ENCODE measurements around the gene EGFL8. TPM values are rescaled to one million over a fixed set of nuclear protein-coding genes. Genes with fewer than 3 reads are reported as not detected.
"Not testable (repeated sequence)": the region's sequence is repeated elsewhere in the genome, so short reads cannot be mapped to it uniquely, and the experiment has no call there.

Gene EGFL8
- total RNA-seq, 8 experiments from 2014 or later: 5.6 to 23.9 (median 9.9) TPM

DNA sequence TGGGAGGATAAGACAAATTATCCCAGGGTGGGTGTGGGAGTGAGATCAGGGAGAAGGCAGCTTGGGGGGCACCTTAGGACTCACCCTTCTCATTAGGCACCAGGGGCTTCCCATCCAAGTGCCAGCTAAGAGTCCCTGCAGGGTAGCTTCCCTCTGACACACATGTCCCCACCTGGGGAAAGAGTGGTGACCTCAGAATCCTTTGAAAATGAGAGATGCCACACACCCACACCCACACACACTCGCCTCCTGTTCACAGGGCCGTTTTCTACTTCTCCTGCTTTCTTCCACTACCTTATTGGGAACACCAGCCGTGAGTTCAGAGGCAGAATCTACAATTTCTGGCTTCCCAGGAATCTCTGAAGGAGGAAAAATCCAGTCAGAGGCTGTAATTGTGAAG is 18.6 kb downstream of the EGFL8 start:
- ATAC-seq (replicated peaks in 6 of 8): no peak
- Histone ChIP-seq H3K27ac (no peak overlapping the region), H3K4me1 (replicated peaks in 1 of 2) (peaks cover 15 to 31% of the 10 kb centered on the region in 2 donors), H3K4me3 (no peak overlapping the region)
- in situ Hi-C loops (cut with MboI; ENCODE audit: low pct_unique_long_range_greater_than_20kb in 2 of 9, low sequenced_read_pairs in 9 of 9, unreplicated experiment in 9 of 9): loop anchor here in 1 of 9 experiments (25.0 kb wide), 1 partner anchor 646 kb away; the partner anchor contains the start of genes ATP6V1G2, DDX39B, MCCD1 and NFKBIL1
- 80 to 100% (median 82%) methylated on average over 1 to 2 of the region's 3 CpGs; no CpG with 5 or more reads in 7 of the 10 experiments for WGBS, 10 experiments

DNA sequence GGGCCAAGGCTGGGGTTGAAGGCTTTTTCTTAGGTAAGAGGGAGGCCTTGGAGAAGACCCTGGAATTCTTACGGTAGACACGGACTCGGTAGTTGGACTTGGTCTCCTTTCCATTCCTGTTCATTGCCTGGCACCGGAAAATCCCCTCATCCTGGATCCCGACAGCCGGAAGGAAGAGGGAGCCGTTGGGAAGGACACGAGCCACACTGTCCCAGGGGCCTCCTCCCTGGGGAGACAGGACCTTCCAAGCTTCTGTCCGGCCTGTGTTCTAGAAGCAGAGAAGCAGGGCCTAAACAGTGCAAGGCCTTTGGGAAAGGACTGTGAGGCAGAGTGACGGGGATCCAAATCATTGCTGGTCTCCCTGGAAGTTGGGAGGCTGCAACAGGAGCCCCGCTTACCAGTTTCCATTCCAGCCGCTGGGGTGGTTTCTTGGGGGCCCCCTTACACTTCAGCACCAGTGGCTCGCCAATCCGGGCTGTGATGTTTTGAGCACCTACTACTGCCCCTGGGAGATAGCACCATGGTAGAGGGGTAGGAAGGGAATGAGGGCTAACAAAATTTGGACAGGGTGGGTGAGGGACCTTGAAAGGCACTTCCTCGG is 19.2 kb downstream of the EGFL8 start:
- 77 to 100% (median 98%) methylated on average over 1 to 9 of the region's 15 CpGs; no CpG with 5 or more reads in 2 of the 10 experiments for WGBS, 10 experiments
- ATAC-seq (replicated peaks in 6 of 8): no peak
- no peak overlapping the region for H3K4me3 ChIP-seq
- in situ Hi-C loops (cut with MboI; ENCODE audit: low pct_unique_long_range_greater_than_20kb in 2 of 9, low sequenced_read_pairs in 9 of 9, unreplicated experiment in 9 of 9): loop anchor here in 1 of 9 experiments (25.0 kb wide), 1 partner anchor 646 kb away; the partner anchor contains the start of genes ATP6V1G2, DDX39B, MCCD1 and NFKBIL1
- H3K27ac ChIP-seq: peak overlapping the region; percentile 12 to 37
- H3K4me1 ChIP-seq (replicated peaks in 1 of 2): peaks cover 20 to 36% of the 10 kb centered on the region in 2 donors

DNA sequence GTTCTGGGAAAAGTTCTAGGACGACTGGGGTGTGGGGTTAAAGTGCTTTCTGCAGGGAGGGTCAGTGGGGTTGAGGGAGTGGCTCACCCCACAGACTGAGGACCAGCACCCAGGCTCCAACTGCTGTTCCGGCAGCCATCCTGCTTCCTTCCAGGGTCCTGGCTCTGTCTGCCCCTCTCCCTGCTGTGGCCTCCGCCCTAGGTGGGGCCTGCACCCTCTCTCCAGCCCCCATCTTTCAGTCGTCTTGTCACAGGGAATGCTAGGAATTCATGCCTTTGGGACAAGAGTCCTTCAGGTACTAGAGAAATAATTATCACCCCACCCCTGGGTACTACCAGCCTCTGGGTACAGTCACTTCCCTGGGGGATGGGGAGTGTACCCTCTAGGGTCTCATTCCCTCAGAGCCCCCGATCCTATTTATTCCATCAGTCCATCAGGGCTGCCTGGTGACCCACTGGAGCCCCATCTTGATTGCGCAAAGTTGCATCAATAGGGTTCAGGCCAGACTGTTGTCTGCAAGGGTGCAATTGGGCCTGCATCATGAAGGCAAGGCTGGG is 19.8 kb downstream of the EGFL8 start, which contains the start of gene AGER:
TSS of gene AGER (minus strand) at position 170 of the 557 bp plus-strand sequence. CDS start at position 139, 31 bp downstream.
- no peak for ATAC-seq (replicated peaks in 6 of 8)
- Histone ChIP-seq H3K27ac (peak within 1 kb of the TSS; percentile 37 to 66), H3K4me1 (replicated peaks in 1 of 2) (peaks cover 18 to 38% of the 10 kb centered on the region in 2 donors), H3K4me3 (no peak within 1 kb of the TSS)
- WGBS, 10 experiments: 0 to 100% (median 93%) methylated on average over 1 to 2 of the region's 6 CpGs; no CpG with 5 or more reads in 5 of the 10 experiments
- in situ Hi-C loops (cut with MboI; ENCODE audit: low pct_unique_long_range_greater_than_20kb in 2 of 9, low sequenced_read_pairs in 9 of 9, unreplicated experiment in 9 of 9): loop anchor here in 1 of 9 experiments (25.0 kb wide), 1 partner anchor 647 kb away; the partner anchor contains the start of genes ATP6V1G2, DDX39B, MCCD1 and NFKBIL1

DNA sequence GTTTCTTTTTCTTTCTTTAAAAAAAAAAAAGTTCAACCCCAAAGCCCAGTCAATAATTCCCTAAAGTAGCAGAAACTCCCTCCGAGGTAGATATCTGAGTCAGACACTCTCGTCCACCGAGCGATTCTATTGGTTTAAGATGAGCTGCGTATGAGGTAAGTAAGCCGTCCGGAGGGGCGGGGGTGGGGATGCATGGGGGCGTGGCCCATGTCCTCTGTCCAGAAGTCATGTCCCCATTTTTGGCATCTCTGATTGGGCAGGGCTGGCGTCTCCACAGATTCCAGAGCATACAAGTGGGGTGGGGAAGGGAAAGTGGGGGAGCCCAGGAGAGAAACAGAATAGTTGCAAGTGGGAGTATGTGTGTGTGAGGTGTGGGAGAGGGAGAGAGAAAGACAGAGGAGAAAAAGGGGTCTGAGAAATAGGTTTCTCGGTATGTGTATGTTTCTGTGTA is 21.3 kb downstream of the EGFL8 start:
- WGBS, 10 experiments: 0 to 60% (median 1%) methylated on average over 1 to 9 of the region's 11 CpGs; no CpG with 5 or more reads in 6 of the 10 experiments
- Histone ChIP-seq H3K27ac (peak overlapping the region in 1 of 2 donors; percentile 56), H3K4me1 (replicated peaks in 1 of 2) (peaks cover 15 to 33% of the 10 kb centered on the region in 2 donors)
- in situ Hi-C loops (cut with MboI; ENCODE audit: low pct_unique_long_range_greater_than_20kb in 2 of 9, low sequenced_read_pairs in 9 of 9, unreplicated experiment in 9 of 9): loop anchor here in 1 of 9 experiments (25.0 kb wide), 1 partner anchor 648 kb away; the partner anchor contains the start of genes ATP6V1G2, DDX39B, MCCD1 and NFKBIL1
- not testable (repeated sequence) for H3K4me3 ChIP-seq
- peak; percentile 18 to 74 (median 36) for ATAC-seq (replicated peaks in 6 of 8)

DNA sequence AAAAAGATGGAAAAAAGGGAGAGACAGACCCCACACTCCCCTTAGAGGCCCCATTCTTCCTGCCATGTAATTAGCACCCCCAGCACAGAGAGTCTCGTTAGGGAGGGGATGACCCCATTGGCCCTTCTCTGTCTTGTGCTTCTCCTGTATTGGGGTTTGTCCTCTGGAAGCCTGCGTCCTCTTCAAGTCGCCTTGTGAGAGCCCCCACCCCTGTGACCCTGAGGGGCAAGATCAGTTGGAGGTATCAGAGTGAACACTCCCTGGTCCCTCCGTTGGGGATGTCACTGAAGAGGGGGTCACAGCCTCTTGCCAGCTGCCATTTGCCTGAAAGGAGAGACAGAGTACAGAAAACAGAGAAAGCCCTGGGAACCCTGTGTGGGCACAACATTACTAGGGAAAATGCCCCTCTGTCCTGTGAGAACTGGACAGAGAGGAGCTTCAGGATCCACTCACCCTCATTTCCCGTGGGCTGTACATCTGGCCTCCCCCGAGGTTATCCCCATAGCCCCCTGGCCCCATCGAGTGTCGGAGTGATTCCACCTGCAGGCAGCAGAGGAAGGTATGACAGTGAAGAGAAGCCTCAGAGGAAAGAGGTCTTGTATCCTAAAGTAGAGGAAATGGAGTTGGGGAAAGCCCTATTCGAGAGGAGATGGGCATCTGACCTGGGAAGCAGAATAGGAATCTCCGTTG is 21.9 kb downstream of the EGFL8 start:
- whole genome bisulfite sequencing, 10 experiments: 33 to 100% (median 75%) methylated on average over 3 to 6 of the region's 10 CpGs; no CpG with 5 or more reads in 3 of the 10 experiments
- H3K4me3 ChIP-seq; ATAC-seq (replicated peaks in 6 of 8): not testable (repeated sequence)
- in situ Hi-C loops (cut with MboI; ENCODE audit: low pct_unique_long_range_greater_than_20kb in 2 of 9, low sequenced_read_pairs in 9 of 9, unreplicated experiment in 9 of 9): loop anchor here in 1 of 9 experiments (25.0 kb wide), 1 partner anchor 649 kb away; the partner anchor contains the start of genes ATP6V1G2, DDX39B, MCCD1 and NFKBIL1
- peaks cover 21 to 36% of the 10 kb centered on the region in 2 donors for H3K4me1 ChIP-seq (replicated peaks in 1 of 2)
- H3K27ac ChIP-seq: peak overlapping the region in 1 of 2 donors; percentile 56

DNA sequence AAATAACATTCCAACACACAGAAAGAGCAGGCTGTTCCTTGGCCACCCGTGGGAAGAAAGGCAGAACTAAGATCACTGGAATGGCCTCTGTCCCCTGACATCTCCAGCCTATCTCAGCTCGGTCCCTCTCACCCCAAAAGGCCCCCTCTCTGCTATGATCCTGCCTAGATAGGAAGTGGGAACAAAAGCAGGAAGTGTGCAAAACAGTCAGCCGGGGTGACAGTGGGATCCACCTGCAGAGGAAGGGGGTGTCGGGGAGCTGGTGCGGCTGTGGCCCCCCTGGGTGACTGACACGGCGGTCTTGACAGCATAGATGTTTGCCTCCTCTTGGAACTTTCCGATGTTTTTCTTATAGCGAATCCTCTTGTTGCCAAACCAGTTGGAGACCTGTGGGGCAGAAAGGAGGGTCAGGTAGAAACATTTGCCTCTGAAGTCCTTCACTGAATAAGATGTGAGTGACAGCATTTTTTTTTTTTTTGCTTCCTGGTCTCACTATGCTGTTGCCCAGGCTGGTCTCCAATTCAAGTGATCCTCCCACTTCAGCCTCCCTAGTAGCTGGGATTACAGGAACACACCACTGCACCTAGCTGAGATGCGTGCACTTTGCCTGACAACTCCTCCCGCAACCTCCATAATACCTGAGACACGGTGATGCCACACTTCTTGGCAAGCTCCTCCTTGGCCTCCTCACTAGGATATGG is 22.8 kb downstream of the EGFL8 start:
- in situ Hi-C loops (cut with MboI; ENCODE audit: low pct_unique_long_range_greater_than_20kb in 2 of 9, low sequenced_read_pairs in 9 of 9, unreplicated experiment in 9 of 9): loop anchor here in 1 of 9 experiments (25.0 kb wide), 1 partner anchor 650 kb away; the partner anchor contains the start of genes ATP6V1G2, DDX39B, MCCD1 and NFKBIL1
- H3K4me3 ChIP-seq: no peak overlapping the region
- H3K4me1 ChIP-seq (replicated peaks in 1 of 2): peaks cover 21 to 36% of the 10 kb centered on the region in 2 donors
- no peak overlapping the region for H3K27ac ChIP-seq
- 87 to 100% (median 90%) methylated on average over 2 to 5 of the region's 12 CpGs; no CpG with 5 or more reads in 5 of the 10 experiments for WGBS, 10 experiments
- no peak for ATAC-seq (replicated peaks in 6 of 8)

DNA sequence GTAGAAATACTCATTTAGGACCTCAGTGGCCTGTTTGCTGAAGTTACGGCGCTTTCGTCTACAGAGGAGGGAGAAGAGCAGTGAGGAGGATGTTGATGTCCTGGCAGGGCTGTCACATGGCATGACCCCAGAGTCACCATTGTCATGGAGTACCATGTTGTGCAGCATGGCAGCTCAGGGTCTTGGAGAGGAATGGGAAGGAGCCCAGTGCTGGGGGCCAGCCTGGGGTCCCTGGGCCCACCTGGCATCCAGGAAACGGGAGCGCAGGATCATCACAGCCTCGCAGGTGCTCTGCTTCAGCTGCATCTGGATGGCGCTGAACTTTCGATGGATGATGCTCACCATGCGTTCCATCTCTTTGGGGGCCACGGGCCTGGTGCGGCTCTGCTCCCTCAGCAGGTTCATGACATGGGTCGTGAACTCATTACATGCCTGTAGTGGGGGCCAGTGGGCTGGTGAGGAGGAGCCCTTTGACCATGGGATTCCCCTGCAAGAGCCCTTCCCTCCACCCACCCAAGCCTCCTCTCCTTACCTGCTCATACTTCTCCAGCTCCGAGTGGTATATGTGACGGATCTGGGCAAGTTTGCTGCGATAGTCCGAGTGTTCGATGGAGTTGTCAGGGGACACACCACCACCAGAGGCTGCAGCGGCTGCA is 23.5 kb downstream of the EGFL8 start:
- ATAC-seq (replicated peaks in 6 of 8); H3K27ac ChIP-seq: not testable (repeated sequence)
- peak overlapping the region in 4 of 5 donors; percentile 42 to 68 (median 62) for H3K4me3 ChIP-seq
- in situ Hi-C loops (cut with MboI; ENCODE audit: low pct_unique_long_range_greater_than_20kb in 2 of 9, low sequenced_read_pairs in 9 of 9, unreplicated experiment in 9 of 9): loop anchor here in 1 of 9 experiments (25.0 kb wide), 1 partner anchor 651 kb away; the partner anchor contains the start of genes ATP6V1G2, DDX39B, MCCD1 and NFKBIL1
- peaks cover 21 to 36% of the 10 kb centered on the region in 2 donors for H3K4me1 ChIP-seq (replicated peaks in 1 of 2)
- WGBS, 10 experiments: 80 to 100% (median 98%) methylated on average over 2 to 5 of the region's 18 CpGs; no CpG with 5 or more reads in 6 of the 10 experiments

DNA sequence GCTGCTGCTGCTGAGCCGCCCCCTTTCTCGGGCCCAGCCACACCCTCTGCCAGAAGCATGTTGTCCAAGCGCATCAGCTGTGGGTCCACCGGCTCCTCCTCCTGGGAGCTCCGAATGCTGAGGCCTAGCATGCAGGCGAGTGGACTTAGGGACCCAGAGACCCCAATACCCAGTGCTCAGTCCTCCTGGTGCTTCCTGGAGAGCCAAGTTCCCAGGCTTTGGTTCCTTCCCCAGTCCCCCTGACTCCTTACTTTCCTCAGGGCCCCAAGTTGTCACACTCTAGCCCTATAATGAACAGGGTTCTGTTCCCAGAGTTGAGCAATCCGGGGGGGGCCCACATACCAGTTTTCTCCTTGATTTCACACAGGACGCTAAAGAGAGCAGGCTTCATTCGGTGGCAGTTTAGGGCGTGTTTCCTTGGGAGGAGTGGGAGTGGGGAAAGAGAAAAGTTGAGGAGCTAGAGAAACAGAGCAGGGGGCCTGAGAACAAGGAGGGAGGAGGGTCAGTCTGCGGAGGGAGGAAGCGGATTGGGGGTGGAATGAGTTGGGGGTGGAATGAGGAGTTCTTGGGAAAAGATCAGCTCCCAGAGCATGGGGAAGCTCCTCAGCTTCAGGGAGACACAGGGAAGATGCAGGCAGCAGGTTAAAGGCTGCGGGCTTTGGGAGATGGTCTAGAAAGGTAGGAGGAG is 24.1 kb downstream of the EGFL8 start:
- Histone ChIP-seq H3K4me1 (replicated peaks in 1 of 2) (peaks cover 21 to 36% of the 10 kb centered on the region in 2 donors), H3K4me3 (peak overlapping the region; percentile 42 to 68 (median 65)), H3K27ac (peak overlapping the region; percentile 86 to 88)
- WGBS, 10 experiments: 0 to 20% (median 14%) methylated on average over 1 to 2 of the region's 13 CpGs; no CpG with 5 or more reads in 5 of the 10 experiments
- in situ Hi-C loops (cut with MboI; ENCODE audit: low pct_unique_long_range_greater_than_20kb in 2 of 9, low sequenced_read_pairs in 9 of 9, unreplicated experiment in 9 of 9): loop anchor here in 1 of 9 experiments (25.0 kb wide), 1 partner anchor 651 kb away; the partner anchor contains the start of genes ATP6V1G2, DDX39B, MCCD1 and NFKBIL1
- peak; percentile 1 to 36 (median 14) for ATAC-seq (replicated peaks in 6 of 8)

DNA sequence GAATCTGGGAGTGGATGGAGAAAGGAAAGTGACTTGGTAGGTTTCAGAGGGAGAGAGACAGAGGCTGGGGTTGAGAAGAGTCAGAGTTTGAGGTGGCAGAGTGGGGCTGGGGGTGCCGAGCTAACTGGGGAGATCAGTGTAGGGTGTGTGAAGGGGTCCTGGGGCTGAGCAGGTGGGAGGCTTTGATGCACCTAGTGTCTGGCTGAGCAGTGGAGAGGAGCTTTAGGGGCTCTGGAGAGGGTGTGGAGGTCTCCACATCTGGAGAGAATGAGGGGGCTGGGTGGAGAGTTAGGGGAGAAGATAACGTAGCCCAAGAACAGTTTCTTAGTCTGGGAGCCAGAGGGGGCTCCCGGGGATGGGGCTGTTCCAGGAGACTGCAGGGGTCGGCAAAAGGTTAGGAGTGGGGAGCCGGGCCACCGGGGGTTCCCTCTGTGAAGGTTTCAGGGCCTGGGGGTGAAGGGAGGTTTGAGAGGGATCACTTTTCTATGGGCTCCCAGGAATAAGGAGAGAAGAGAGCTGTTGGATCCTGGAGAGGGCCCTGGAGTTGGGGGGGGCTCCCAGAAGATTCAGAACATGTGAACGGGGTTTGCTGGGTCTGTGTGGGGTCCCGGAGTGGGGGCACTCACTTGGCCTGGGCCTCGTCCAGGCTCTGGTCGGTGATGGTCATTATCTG is 24.8 kb downstream of the EGFL8 start:
- in situ Hi-C loops (cut with MboI; ENCODE audit: low pct_unique_long_range_greater_than_20kb in 2 of 9, low sequenced_read_pairs in 9 of 9, unreplicated experiment in 9 of 9): loop anchor here in 1 of 9 experiments (25.0 kb wide), 1 partner anchor 652 kb away; the partner anchor contains the start of genes ATP6V1G2, DDX39B, MCCD1 and NFKBIL1
- Histone ChIP-seq H3K4me1 (replicated peaks in 1 of 2) (peaks cover 20 to 34% of the 10 kb centered on the region in 2 donors), H3K27ac (peak overlapping the region; percentile 86 to 88), H3K4me3 (peak overlapping the region; percentile 42 to 68 (median 65))
- peak in 5 of 8 experiments; percentile 9 to 62 (median 51) for ATAC-seq (replicated peaks in 6 of 8)
- 0% methylated on average over 1 of the region's 10 CpGs; no CpG with 5 or more reads in 8 of the 10 experiments for WGBS, 10 experiments

DNA sequence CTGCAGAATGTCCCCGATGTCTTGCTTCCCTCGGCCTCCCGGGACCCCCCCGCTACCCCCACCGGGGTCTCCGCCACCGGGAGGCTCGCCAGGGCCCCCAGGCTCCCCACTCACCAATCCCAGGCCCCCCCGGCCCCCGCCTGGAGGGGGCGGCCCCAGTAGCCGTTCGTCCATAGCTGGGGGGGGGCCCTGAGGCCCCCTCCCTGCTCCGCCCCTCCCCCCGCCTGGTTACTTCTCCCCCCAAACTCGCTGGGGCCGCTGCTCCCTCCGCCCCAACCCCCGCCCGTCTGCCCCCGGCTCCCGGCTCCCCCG is 25.3 kb downstream of the EGFL8 start:
- ATAC-seq (replicated peaks in 6 of 8): no peak
- in situ Hi-C loops (cut with MboI; ENCODE audit: low pct_unique_long_range_greater_than_20kb in 2 of 9, low sequenced_read_pairs in 9 of 9, unreplicated experiment in 9 of 9): loop anchor here in 1 of 9 experiments (25.0 kb wide), 1 partner anchor 652 kb away; the partner anchor contains the start of genes ATP6V1G2, DDX39B, MCCD1 and NFKBIL1
- H3K4me1 ChIP-seq (replicated peaks in 1 of 2): peaks cover 19 to 32% of the 10 kb centered on the region in 2 donors
- no CpG with 5 or more reads among the region's 23 CpGs for WGBS, 10 experiments
- H3K27ac ChIP-seq: peak overlapping the region; percentile 86 to 88
- peak overlapping the region; percentile 42 to 68 (median 65) for H3K4me3 ChIP-seq

Data from motor neuron (in vitro differentiated cells).